GM10248 (cell line): ENCODE measurements around the gene TCP1.

ENCODE experiments used
- CTCF ChIA-PET: fragments of 300-600 bp; sonication (Branson Sonifier 250); formaldehyde crosslinking; extraction: SDS; loops from one replicate; lab custom pipeline; 2021; ENCODE audit warnings: antibody characterized with exemption; lab: Yijun Ruan, JAX
- POLR2A ChIA-PET: fragments of 350-650 bp; sonication (Branson Sonifier 250); formaldehyde crosslinking; extraction: SDS; loops from one replicate; lab custom pipeline; 2020; ENCODE audit warnings: antibody characterized with exemption; lab: Yijun Ruan, JAX
- DNase-seq: peaks from one replicate; pipeline ENCODE4 v3.0.0; 2012; ENCODE audit errors: extremely low spot score
- TF ChIP-seq, protein P1 (sequence below): IDR thresholded peaks from 2 replicates; pipeline ENCODE4 v1.5.1; 2012; ENCODE audit warnings: mild to moderate bottlenecking, low read depth; ENCODE audit errors: extremely low read depth, missing control alignments, control extremely low read depth

TCP1 gene

DNA sequence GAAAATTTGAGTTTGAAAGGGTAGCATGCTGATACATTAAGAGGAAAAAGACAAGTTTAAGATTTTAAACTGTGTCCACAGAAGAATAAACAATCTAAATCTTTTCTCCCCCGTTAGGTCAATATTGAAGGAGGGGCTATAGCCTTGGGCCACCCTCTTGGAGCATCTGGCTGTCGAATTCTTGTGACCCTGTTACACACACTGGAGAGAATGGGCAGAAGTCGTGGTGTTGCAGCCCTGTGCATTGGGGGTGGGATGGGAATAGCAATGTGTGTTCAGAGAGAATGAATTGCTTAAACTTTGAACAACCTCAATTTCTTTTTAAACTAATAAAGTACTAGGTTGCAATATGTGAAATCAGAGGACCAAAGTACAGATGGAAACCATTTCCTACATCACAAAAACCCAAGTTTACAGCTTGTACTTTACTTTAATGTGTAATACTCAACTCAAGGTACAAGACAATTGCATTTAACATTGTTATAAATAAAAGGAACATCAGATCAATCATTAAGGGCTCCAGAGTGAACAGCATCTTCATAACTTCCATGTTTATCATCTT is 10.8 kb downstream of the TCP1 start:
- ChIA-PET CTCF (no interaction called here), POLR2A (no interaction called here)
- no peak for DNase-seq
- TF ChIP-seq, protein P1, sequence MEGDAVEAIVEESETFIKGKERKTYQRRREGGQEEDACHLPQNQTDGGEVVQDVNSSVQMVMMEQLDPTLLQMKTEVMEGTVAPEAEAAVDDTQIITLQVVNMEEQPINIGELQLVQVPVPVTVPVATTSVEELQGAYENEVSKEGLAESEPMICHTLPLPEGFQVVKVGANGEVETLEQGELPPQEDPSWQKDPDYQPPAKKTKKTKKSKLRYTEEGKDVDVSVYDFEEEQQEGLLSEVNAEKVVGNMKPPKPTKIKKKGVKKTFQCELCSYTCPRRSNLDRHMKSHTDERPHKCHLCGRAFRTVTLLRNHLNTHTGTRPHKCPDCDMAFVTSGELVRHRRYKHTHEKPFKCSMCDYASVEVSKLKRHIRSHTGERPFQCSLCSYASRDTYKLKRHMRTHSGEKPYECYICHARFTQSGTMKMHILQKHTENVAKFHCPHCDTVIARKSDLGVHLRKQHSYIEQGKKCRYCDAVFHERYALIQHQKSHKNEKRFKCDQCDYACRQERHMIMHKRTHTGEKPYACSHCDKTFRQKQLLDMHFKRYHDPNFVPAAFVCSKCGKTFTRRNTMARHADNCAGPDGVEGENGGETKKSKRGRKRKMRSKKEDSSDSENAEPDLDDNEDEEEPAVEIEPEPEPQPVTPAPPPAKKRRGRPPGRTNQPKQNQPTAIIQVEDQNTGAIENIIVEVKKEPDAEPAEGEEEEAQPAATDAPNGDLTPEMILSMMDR, result no peak

DNA sequence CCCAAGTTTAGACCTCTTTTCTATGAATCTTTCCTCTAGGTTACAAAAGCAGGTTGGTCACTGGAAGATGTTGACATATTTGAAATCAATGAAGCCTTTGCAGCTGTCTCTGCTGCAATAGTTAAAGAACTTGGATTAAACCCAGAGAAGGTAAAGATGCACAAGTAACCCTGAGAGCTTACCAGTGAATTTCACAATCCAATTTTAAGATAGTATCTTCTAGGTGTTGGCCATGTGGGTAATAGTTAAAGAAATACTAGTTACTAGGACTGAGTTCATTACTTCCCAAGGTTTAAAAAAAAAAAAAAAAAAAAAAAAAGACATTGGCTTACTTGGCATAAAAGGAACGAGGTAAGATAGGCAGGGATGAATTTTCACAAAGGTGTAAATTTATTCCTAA is 11.3 kb downstream of the TCP1 start:
- TF ChIP-seq, protein P1, result no peak
- POLR2A ChIA-PET, result no interaction called here
- CTCF ChIA-PET, result no interaction called here
- no peak for DNase-seq

DNA sequence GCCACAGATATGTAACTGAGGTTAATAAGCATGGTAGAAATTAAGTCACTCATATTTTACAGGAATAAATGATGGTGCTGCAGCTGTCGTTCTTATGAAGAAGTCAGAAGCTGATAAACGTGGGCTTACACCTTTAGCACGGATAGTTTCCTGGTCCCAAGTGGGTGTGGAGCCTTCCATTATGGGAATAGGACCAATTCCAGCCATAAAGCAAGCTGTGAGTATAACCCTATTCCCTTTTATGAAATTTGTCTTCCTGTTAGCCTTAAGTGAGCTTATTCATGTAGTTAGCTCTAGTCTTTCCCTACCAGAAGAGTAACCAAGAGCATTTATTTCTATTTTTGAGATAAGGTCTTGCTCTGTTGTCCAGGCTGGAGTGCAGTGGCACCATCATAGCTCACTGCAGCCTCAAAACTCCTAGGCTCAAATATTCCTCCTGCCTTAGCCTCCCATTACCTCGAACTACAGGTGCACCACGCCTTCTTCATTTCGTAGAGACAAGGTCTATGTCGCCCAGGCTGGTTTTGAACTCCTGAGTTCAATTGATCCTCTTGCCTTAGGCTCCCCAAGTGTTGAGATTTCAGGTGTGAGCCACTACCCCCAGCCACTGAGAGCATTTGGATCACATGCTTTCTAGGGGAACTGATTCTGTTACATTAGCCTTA is 12.0 kb downstream of the TCP1 start:
- TF ChIP-seq, protein P1, result no peak
- ChIA-PET POLR2A (no interaction called here), CTCF (no interaction called here)
- DNase-seq, result no peak

DNA sequence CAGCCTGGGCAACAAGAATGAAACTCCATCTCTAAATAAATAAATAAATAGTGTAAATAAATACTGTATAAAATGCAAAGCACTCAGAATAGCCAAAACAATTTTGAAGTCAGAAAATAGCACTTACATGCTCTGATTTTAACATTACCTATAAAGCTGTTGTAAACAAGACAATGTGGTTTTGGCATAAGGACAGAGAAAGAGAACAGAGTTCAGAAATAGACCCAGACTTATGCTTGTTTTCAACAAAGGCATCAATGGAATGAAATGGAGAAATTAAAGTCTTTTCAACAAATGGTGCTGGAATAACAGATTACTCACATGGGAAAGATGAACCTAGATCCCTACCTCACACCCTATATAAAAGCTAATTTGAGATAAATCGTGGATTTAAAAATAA is 17.2 kb downstream of the TCP1 start:
- TF ChIP-seq, protein P1, result no peak
- CTCF ChIA-PET, result interaction anchor here (0.7 to 2.9 kb wide), 5 partner anchors 8 to 52 kb away, joined by 3 to 16 read pairs (median 6); no protein-coding TSS in a partner anchor
- POLR2A ChIA-PET, result interaction anchor here (1.4 kb wide), 1 partner anchor 11 kb away, joined by 3 read pairs; no protein-coding TSS in a partner anchor
- no peak for DNase-seq

- POLR2A ChIA-PET, result interaction anchor here (1.0 kb wide), 1 partner anchor 21 kb away, joined by 4 read pairs; the partner anchor contains the start of genes MRPL18 and TCP1
- CTCF ChIA-PET, result interaction anchor here (1.6 to 2.1 kb wide), 4 partner anchors 10 to 196 kb away, joined by 3 to 9 read pairs (median 4); no protein-coding TSS in a partner anchor
- no peak for DNase-seq
- TF ChIP-seq, protein P1, result no peak
Measured at GRCh38 chr6:159769470-159769869, 19.9 kb downstream of the TCP1 start.

DNA sequence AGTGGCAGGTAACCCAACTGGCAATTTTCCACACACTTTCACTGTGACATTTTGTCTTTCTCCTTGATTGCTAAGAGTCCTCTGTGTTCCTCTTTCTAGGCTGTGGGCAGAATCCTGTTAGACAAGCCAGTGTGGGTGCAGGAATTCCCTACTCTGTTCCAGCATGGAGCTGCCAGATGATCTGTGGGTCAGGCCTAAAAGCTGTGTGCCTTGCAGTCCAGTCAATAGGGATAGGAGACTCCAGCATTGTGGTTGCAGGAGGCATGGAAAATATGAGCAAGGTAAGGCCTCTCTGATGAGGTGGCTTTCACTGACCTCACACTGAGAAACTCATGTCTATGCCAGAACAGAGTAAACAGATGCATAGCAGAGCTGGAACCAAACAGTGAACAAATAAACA is 22.5 kb downstream of the TCP1 start:
- POLR2A ChIA-PET, result no interaction called here

More for the DNA sequence above, 22.5 kb downstream of the TCP1 start:
- CTCF ChIA-PET, result interaction anchor here (2.0 kb wide), 1 partner anchor 23 kb away, joined by 5 read pairs; the partner anchor contains the start of genes MRPL18 and TCP1
- TF ChIP-seq, protein P1, result no peak
- DNase-seq, result no peak
